ENCODE data around the gene ZNF91.
A peak's percentile ranks its signal among the peaks of the same experiment; 100 is the strongest.
"Not testable (repeated sequence)": the region's sequence is repeated elsewhere in the genome, so short reads cannot be mapped to it uniquely, and the experiment has no call there.

Gene ZNF91

GRCh38 chr19:23395041-23395721 lies at the start of gene ZNF91:
ZNF91 (minus strand) TSS chr19:23395471; CDS start chr19:23395354, 117 bp downstream.
- peak; percentile 81 to 91 (median 84) for DNase-seq (ENCODE audit: low read depth in 3 of 3)

GRCh38 chr19:23440791-23441190 lies 45.5 kb upstream of the ZNF91 start:
- DNase-seq (ENCODE audit: low read depth in 3 of 3) = peak in 1 of 3 donors; percentile 4

- peak in 1 of 3 donors; percentile 5 for DNase-seq (ENCODE audit: low read depth in 3 of 3)
These were observed 44.9 kb upstream of the ZNF91 start for GRCh38 chr19:23440207-23440606.

GRCh38 chr19:23439623-23440022 lies 44.4 kb upstream of the ZNF91 start:
- no peak for DNase-seq (ENCODE audit: low read depth in 3 of 3)

GRCh38 chr19:23437901-23438300 lies 42.6 kb upstream of the ZNF91 start:
- DNase-seq (ENCODE audit: low read depth in 3 of 3) = no peak

GRCh38 chr19:23436944-23437343 lies 41.7 kb upstream of the ZNF91 start:
- no peak for DNase-seq (ENCODE audit: low read depth in 3 of 3)

GRCh38 chr19:23436318-23436717 lies 41.0 kb upstream of the ZNF91 start:
- no peak for DNase-seq (ENCODE audit: low read depth in 3 of 3)

- no peak for DNase-seq (ENCODE audit: low read depth in 3 of 3)
These were observed 25.6 kb upstream of the ZNF91 start for GRCh38 chr19:23420824-23421223.

GRCh38 chr19:23419261-23419660 lies 24.0 kb upstream of the ZNF91 start:
- DNase-seq (ENCODE audit: low read depth in 3 of 3) = not testable (repeated sequence)

- no peak for DNase-seq (ENCODE audit: low read depth in 3 of 3)
These were observed 20.4 kb upstream of the ZNF91 start for GRCh38 chr19:23415561-23416191.

GRCh38 chr19:23415034-23415433 lies 19.8 kb upstream of the ZNF91 start:
- DNase-seq (ENCODE audit: low read depth in 3 of 3) = no peak

- no peak for DNase-seq (ENCODE audit: low read depth in 3 of 3)
These were observed 14.9 kb upstream of the ZNF91 start for GRCh38 chr19:23410155-23410554.

GRCh38 chr19:23409392-23410048 lies 14.2 kb upstream of the ZNF91 start:
- no peak for DNase-seq (ENCODE audit: low read depth in 3 of 3)

- DNase-seq (ENCODE audit: low read depth in 3 of 3) = no peak
These were observed 12.4 kb upstream of the ZNF91 start for GRCh38 chr19:23407616-23408133.

GRCh38 chr19:23406721-23407120 lies 11.4 kb upstream of the ZNF91 start:
- DNase-seq (ENCODE audit: low read depth in 3 of 3) = no peak

GRCh38 chr19:23406091-23406490 lies 10.8 kb upstream of the ZNF91 start:
- DNase-seq (ENCODE audit: low read depth in 3 of 3) = no peak

GRCh38 chr19:23404676-23405075 lies 9.4 kb upstream of the ZNF91 start:
- no peak for DNase-seq (ENCODE audit: low read depth in 3 of 3)

GRCh38 chr19:23403581-23404324 lies 8.5 kb upstream of the ZNF91 start:
- DNase-seq (ENCODE audit: low read depth in 3 of 3) = no peak

- no peak for DNase-seq (ENCODE audit: low read depth in 3 of 3)
These were observed 7.8 kb upstream of the ZNF91 start for GRCh38 chr19:23403052-23403451.

- DNase-seq (ENCODE audit: low read depth in 3 of 3) = no peak
These were observed 7.1 kb upstream of the ZNF91 start for GRCh38 chr19:23402388-23402787.

GRCh38 chr19:23401086-23401610 lies 5.9 kb upstream of the ZNF91 start:
- DNase-seq (ENCODE audit: low read depth in 3 of 3) = no peak

- no peak for DNase-seq (ENCODE audit: low read depth in 3 of 3)
These were observed 4.2 kb upstream of the ZNF91 start for GRCh38 chr19:23399443-23399842.

Data from stimulated activated CD4-positive, alpha-beta T cell treated with anti-CD3 and anti-CD28 coated beads, TNF-alpha, amount 100 ng/mL, for 48 hours (primary cell).